ENCODE measurements around the gene SLC23A1.

DNA sequence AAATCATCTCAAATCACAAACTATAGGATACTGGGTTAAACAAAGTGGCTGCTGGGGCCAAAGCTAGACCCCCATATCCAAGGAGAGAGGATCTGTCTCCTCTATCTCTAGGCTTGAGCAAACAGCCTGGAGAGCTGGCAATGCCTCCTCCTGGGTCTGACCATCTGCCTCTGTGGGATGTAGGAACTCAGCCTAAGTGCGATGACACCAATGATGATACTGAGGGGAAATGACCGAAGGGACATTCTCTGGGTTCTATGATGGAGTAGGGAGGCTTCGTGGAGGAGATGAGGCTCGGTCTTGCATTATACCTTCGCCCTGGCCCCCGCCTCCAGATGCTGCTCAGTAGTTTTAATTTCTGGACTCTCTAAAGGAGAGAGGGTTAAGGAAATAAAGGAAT, 30.1 kb upstream of the SLC23A1 start:
- TF ChIP-seq CTCF (IDR thresholded peaks at IDR 0.05): no peak
- no peak for TF ChIP-seq POLR2A (IDR thresholded peaks at IDR 0.05)

All from esophagus squamous epithelium (tissue), 4 donors.